Measurements from ENCODE around the gene CCL7.

DNA sequence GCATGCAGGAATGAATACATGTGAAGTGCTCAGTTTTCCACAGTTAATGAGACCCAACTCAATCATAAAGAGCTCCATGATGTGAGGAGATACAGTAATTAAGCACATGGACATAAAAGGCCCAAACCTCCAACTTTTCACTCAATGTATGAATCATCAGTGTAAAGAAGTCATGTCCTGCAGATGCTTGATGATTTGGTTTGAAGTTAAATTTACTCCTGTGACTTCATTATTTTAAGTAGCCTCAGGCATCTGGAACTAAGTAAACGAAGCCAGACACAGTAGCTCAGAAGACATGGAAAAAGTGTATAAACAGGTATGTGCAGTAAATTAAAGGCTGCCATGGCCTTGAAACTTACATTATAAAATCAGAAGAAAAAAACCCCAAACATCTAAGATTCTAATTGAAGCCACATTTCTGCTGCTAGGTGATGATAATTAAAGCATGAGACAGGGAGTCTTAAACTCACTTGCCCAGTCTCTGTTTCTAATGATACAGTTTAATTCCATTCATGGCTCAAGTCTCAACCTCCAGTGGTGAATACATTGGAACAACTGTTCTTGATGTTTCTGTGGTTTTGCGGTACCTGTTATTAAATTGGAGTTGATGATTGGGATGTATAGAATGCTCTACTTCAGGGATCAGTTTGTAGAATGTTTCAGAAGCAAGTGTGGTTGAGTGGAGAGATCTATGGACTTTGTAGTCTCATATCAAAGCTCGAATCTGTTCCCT, 43.8 kb upstream of the CCL7 start:
- no peak for TF ChIP-seq POLR2AphosphoS5 (IDR thresholded peaks at IDR 0.05; ENCODE audit: low read depth, low read length)
- TF ChIP-seq, protein P1, sequence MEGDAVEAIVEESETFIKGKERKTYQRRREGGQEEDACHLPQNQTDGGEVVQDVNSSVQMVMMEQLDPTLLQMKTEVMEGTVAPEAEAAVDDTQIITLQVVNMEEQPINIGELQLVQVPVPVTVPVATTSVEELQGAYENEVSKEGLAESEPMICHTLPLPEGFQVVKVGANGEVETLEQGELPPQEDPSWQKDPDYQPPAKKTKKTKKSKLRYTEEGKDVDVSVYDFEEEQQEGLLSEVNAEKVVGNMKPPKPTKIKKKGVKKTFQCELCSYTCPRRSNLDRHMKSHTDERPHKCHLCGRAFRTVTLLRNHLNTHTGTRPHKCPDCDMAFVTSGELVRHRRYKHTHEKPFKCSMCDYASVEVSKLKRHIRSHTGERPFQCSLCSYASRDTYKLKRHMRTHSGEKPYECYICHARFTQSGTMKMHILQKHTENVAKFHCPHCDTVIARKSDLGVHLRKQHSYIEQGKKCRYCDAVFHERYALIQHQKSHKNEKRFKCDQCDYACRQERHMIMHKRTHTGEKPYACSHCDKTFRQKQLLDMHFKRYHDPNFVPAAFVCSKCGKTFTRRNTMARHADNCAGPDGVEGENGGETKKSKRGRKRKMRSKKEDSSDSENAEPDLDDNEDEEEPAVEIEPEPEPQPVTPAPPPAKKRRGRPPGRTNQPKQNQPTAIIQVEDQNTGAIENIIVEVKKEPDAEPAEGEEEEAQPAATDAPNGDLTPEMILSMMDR (IDR thresholded peaks at IDR 0.05), result no peak
